ENCODE measurements around the gene HNRNPR.
"Not testable (repeated sequence)": the region's sequence is repeated elsewhere in the genome, so short reads cannot be mapped to it uniquely, and the experiment has no call there.

The HNRNPR gene

DNA sequence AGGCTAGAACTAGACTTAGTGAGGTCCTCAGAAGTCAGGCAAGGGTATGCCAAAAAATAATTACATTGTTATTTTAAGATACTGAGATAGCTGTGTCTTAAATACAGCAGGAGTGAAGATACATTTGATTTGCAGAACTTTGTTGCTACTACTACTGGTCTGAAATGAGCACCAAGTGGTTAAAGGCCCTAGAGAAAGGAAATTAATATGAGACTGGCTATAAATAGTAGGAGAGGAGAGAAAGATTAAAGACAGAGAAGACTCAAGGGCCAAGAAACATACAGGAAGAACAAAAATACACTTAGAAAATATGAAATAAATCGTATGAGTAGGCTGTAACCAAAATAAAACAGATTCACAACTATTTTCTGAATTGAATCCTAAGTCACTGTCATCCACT, 21.3 kb downstream of the HNRNPR start:
- DNase-seq (ENCODE audit: low spot score), result no peak

DNA sequence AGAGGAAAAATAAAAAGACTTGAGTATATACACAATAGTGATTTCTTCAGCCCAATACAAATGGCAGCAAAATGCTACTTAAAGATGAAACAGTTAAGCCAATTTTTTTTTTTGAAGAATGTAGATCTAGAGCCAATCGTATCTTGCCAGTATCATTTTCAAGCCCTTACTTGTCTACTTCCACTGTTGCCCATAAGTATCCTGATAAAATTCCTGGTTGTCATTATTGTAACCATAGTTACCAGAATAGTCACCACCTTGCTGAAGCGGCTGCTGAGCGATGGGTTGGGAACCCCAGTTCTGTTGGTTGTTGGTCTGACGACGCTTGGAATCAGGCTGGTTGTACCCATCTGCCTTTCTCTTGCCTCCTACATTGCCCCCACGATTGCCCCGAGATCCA, 33.8 kb downstream of the HNRNPR start:
- not testable (repeated sequence) for DNase-seq (ENCODE audit: low spot score)

DNA sequence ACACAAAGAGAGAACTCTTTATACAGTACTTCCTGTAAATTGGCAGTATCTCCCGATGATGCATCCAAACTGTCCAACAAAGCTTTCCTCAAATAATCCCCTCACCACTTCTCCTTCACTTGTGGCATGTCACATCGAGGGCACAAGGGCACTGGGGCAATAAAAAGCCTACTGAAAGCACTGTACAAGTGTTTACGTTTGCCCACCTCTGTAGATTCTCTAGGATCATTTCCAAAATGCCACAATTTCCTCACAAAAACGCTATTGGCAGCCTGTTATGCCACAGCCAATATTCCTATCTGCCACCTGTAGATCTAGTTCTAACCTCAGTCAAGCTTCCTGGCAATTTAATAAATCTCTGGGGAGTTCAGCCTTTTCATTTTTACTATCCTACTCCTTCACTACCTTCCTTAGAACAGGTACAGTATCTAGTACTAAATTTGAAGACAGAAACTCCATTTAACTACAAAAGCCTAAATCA, 39.9 kb downstream of the HNRNPR start:
- DNase-seq (ENCODE audit: low spot score), result no peak

DNA sequence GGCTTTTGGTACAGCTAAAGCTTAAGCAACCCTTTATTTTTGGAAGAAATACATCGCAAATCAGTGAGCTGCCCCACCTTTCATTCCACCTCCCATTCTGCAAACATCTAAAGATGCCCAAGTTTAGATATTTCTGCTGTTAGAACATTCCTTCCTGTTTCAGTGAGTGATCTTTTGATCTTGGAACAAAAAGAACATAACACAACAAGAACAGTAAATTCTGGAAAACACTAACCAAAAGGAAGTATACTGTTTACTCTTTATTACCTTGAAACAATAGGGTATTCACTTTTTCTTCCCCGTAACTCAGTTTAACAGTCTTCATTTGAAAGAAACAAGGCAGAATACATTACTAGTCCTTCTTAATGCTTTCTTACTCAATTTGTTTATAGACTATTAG, 40.6 kb downstream of the HNRNPR start:
- no peak for DNase-seq (ENCODE audit: low spot score)

DNA sequence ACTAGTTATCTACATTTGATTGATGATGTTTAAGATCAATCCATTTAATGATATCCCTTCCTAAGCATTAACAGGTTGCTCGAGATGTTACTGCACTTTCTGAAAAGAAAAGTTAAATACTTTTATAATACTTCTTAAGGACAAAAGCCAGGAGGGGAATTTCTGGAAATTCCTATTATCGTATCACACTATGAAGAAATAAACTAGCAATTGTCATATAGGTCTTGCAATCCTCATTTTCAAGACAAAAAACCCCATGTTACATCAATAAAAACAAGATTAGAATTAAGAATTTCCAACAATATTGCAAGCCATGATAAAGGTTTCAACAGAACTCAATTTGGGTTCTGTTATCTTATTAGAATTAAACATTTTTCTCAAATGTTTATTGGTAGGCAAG, 47.2 kb downstream of the HNRNPR start:
- no peak for DNase-seq (ENCODE audit: low spot score)

DNA sequence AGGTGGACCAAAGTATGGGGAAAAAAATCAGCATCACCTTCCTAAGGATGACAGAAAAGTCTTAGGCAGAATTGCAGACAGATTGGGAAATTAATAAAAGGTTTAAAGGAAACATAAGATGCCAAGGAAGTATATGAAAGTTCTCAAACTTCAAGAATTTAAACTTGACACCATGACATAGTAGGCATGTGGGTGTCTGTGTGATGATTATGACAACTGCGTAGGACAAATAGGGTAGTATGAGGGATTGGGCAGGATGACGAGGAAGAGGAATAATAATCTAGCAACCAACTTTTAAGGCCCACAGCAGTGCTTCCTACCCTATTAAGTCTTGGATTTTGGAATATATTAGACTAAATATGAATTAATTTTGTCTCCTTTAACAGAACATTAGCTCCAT, 52.4 kb downstream of the HNRNPR start:
- DNase-seq (ENCODE audit: low spot score), result no peak

DNA sequence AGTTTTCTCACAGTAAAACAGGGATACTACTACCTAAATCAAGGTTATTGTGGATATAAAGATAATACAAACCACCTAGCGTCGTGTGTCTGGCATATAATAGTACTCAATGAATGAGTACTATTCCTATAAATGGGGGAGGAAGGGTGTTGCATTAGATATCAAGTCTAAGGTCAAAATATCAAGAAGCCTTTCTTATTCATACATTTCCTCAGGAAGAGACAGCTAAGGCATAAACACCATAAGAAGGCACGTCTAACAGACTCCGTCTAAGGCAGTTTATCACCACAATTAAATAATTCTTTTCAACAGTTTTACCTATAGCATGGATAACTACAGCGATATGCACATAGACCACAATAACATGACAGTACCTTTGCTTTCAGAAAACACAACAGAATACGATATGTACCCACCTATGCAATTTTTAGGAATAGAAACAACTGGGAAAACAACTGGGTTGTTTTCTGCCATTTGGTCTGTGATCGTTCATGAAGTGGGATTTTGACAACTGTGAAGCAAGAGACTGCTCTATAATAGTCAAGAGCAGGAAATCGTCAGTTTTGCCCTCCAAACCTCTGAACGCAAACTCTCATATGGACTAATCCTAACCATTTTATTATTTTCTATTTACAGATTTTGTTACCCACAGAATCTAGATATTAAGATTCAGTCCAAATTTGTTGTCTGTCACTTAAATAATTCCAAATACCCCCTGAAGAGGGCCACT, 53.1 kb downstream of the HNRNPR start:
- no peak for DNase-seq (ENCODE audit: low spot score)

DNA sequence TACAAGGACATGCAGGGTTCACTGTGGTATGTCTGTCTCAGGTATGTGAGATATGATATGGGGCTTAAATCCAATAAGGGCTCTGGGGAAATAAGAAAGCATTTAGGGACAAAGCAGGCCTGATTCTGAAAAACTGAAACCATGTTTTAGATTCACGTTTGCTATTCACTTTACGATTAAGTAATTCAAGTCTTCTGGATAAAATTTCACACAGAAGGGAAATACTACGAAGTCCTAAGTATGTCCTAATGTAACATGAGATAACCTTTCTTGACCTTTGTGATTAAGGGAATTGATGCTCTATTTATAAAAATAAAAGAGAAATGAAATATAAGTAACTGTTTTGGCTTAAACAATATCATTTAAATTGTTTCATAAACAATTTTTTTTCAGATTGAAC, 55.4 kb downstream of the HNRNPR start:
- no peak for DNase-seq (ENCODE audit: low spot score)

DNA sequence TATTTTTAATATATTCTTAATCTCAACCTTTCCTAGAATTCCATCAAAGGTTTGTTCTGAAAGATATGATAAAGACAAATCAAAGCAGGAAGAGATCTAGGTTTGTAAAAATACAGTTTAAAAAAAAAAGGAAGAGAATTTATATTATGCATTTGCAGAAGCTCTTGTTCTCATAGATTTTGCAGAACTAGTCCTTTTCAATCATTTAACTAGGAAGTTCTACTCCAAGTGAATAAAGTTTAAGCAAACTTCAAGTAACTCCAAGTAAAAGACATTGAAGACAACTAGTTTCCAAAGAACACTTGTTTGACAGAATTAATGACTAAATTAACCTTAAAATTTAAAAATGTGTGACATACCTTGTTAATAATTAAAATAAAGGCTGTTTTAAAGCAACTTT, 55.9 kb downstream of the HNRNPR start:
- no peak for DNase-seq (ENCODE audit: low spot score)

DNA sequence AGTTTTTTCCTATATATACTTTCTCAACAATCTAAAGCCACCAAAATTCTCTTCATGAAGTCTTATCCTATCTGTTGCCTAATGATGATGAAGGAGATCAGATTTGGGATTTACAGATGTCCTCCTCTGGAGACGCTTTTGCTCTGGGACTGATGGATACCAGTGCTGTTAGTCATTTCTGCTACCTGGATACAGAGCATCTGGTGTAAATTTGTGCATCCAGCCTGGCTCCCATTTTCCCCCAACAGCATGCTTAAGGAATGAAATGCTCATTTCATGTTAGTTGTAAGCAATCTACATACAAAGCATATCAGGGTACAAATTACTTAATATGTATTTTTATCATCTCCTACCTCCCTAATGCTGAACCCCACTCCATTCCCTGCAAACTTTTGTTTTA, 57.7 kb downstream of the HNRNPR start:
- no peak for DNase-seq (ENCODE audit: low spot score)

DNA sequence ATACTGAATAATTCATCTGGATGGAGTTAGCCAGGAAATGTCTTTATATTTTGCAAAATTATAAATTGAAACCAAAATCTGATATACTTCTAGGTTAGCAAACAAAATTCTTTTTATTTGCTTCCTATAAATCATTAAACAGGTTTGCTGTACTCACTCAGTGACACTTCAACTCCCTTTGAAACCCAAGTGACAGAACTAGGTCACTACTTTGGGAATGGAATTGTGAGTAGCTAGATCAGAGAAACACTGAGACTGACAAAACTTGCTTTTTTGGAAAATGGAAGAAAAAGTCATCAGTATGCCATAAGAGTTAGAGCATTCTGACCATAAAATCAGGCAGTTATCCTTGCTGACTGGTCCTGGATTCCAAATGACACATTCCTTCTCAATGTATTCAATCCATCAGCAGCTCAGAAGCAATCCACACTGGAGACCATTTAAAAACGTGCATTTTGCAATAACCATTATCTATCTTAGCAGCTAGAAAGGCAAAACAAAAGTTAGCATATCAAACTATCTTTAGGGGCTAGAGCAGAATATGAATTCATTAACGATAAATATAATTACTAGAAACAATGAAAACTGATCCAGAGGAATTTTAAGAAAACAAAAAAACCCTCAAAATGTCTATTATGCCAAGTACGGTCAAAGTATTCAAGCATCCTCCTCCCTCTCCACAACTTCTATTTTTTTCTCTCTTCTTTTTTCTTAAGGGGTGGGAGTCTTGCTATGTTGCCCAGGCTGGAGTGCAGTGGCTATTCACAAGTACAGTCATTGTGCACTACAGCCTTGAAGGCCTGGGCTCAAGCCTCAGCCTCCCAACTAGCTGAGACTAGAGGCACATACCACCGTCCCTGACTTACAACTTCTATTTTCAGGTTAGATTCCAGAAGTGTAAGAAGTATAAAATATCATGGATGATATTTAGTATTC, 60.1 kb downstream of the HNRNPR start:
- peak; percentile 37 for DNase-seq (ENCODE audit: low spot score)

DNA sequence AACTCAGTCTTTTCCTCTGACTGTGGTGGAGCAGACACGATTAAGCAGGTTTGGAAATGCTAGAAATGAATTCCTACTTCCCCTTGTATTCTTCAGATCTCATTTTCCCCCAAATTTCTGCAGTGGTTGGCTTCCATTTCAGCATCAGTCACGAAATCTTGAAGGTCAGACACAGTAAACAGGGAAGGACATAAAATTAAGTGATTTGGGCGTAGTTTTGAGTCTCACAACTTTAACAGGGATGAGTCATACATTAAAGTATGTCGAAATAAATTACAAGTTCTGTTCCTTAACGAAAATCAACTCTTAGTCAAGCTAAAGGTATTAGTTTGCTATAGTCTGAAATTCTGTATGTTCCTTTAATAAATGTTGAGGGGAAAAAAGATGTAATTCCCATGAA, 61.1 kb downstream of the HNRNPR start:
- peak; percentile 35 for DNase-seq (ENCODE audit: low spot score)

DNA sequence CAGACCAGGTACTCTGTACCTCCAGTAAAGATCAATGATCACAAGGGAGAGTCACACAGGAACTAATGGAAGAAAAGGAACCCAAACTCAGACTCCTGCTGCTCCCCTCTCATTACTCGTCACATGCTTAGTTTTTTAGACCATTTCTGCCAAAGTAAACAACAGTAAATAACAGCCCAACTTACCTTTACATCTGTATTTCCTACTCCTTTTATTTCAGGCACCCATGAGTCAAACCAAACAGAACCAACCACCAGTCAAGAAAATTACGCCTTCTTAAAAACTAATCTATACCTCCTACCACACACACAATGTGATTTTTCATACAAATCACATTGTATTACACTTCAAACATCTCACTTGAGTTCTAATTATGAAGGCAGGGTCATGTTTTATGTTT, 65.4 kb downstream of the HNRNPR start:
- DNase-seq (ENCODE audit: low spot score), result no peak

DNA sequence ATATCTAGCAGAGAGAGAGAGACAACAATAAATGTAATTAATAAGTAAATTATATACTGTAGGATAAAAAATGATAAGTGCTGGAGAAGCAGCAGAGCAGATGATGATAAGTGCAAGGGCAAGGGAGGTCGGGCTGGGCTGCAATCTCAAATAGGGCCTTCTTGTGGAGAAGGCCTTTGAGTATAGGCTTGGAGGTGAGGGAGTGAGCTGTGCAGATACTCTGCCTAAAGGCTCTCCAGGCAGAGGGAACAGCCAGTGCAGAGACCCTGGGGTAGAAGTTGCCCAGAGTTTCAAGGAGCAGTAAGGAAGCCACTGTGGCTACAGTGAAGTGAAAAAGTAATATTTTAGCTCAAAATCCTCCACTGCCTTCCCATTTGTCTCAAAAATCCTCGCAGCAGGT, 67.6 kb downstream of the HNRNPR start:
- no peak for DNase-seq (ENCODE audit: low spot score)

DNA sequence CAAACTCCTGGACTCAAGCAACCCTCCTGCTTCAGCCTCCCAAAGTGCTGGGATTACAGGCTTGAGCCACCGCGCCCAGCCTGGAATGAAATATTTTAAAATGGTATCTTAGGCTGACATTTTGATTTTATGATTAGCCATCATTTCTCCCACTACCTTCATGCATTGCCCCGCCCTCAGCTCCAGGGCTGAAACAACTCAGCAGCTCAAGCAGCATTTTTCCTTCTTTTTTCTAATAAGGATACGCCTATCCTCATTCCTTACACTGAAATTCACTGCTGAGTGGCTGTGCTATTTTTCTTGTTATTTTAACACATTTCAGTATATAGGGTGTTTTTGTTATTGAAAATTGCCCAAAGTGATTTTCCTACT, 70.0 kb downstream of the HNRNPR start:
- no peak for DNase-seq (ENCODE audit: low spot score)

DNA sequence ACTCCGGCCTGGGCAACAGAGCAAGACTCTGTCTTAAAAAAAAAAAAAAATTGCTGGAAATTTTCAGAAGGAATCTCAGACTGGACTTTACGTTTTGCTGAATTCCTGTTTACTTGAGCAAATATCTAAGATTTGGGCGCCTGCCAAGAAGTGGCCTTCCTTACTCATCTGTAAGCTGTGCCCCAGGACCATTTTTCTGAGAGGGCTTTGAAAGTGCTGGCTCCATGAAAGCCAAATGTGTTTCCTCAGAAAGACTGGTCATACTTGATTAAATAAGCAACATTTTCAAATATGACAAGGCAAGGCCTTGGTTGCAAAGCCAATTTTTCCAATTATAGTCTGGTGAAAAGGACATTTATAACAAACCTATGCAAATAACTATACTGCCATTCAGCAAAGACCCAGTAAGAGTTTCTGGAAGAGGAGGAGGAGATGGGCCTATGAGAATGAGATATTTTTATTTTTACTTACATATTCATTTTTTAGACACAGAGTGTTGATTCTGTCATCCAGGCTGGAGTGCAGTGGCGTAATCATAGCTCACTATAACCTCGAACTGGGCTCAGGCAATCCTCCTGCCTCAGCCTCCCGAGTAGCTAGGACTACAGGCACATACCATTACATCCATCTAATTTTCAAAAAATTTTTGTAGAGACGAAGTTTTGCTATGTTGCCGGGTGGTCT, 70.5 kb downstream of the HNRNPR start:
- DNase-seq (ENCODE audit: low spot score), result peak; percentile 77

DNA sequence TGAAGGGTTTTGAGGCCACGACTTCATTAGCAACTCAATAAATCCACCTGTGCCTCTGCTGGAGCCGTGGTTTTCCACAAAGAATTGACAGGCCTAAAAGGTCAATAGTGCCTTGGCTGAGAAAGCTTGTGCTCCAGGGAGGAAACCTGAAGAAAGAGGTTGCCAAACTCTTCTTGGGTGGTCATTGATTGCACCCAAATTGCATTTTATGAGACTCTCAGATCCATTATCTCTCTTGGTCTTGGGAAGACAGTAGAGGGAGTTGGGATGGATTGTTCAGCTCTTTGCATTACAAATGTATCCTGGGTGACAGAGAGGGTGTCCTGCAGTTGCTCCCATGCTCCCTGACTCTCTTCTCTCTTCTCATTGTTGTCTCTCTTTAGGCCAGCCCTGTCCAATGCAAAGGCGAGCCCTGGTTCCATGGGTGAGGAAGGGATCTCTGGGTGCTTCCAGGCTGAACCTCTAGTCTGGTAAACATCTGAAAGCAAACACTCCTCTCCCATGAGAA, 80.7 kb downstream of the HNRNPR start:
- DNase-seq (ENCODE audit: low spot score), result no peak

DNA sequence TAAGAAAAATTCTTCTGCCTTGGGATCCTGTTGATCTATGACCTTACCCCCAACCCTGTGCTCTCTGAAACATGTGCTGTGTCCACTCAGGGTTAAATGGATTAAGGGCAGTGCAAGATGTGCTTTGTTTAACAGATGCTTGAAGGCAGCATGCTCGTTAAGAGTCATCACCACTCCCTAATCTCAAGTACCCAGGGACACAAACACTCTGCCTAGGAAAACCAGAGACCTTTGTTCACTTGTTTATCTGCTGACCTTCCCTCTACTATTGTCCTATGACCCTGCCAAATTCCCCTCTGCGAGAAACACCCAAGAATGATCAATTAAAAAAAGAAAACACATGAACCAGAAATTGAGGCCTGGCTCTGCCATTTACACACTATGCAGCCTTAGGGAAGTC, 86.0 kb downstream of the HNRNPR start:
- DNase-seq (ENCODE audit: low spot score), result not testable (repeated sequence)

DNA sequence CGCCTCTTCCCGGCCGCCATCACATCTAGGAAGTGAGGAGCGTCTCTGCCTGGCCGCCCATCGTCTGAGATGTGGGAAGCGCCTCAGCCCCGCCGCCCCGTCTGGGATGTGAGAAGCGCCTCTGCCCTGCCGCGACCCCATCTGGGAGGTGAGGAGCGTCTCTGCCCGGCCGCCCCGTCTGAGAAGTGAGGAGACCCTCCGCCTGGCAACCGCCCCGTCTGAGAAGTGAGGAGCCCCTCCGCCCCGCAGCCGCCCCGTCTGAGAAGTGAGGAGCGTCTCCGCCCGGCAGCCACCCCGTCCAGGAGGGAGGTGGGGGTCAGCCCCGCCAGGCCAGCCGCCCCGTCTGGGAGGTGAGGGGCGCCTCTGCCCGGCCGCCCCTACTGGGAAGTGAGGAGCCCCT, 86.7 kb downstream of the HNRNPR start:
- not testable (repeated sequence) for DNase-seq (ENCODE audit: low spot score)
